Activated T-helper 17 cell treated with anti-CD3 and anti-CD28 coated beads, Interleukin-2, amount 50 U/mL, for 72 hours (primary cell): ENCODE data around the gene CLIP3. TPM values are rescaled to one million over a fixed set of nuclear protein-coding genes. Genes with fewer than 3 reads are reported as not detected.
A peak's percentile ranks its signal among the peaks of the same experiment; 100 is the strongest.

Experiments used
- ATAC-seq: fragments of 150-1000 bp; cut with Tn5 transposase; replicated peaks from 2 replicates; pipeline ENCODE4 v1.10.0; 2021; ENCODE audit warnings: mild to moderate bottlenecking, moderate library complexity
- H3K27ac Mint-ChIP-seq: one replicate; pipeline ENCODE4 v1.8.0; 2022; ENCODE audit warnings: mixed read lengths
- H3K27me3 Mint-ChIP-seq: one replicate; pipeline ENCODE4 v1.8.0; 2022; ENCODE audit warnings: mixed read lengths
- H3K36me3 Mint-ChIP-seq: one replicate; pipeline ENCODE4 v1.8.0; 2022; ENCODE audit warnings: low read depth, mild to moderate bottlenecking, mixed read lengths
- H3K4me1 Mint-ChIP-seq: one replicate; pipeline ENCODE4 v1.8.0; 2022; ENCODE audit warnings: mixed read lengths
- H3K4me3 Mint-ChIP-seq: one replicate; pipeline ENCODE4 v1.8.0; 2022; ENCODE audit warnings: mild to moderate bottlenecking, mixed read lengths
- H3K9me3 Mint-ChIP-seq: one replicate; pipeline ENCODE4 v1.8.0; 2022; ENCODE audit warnings: mixed read lengths
- total RNA-seq, 2 donors: library from RNA; stranded (reverse); gene quantifications; one replicate each; pipeline ENCODE4 v1.2.3, GENCODE V29; 2022

Gene CLIP3
- total RNA-seq, 2 donors from 2014 or later = 0.89 to 7.1 TPM

DNA sequence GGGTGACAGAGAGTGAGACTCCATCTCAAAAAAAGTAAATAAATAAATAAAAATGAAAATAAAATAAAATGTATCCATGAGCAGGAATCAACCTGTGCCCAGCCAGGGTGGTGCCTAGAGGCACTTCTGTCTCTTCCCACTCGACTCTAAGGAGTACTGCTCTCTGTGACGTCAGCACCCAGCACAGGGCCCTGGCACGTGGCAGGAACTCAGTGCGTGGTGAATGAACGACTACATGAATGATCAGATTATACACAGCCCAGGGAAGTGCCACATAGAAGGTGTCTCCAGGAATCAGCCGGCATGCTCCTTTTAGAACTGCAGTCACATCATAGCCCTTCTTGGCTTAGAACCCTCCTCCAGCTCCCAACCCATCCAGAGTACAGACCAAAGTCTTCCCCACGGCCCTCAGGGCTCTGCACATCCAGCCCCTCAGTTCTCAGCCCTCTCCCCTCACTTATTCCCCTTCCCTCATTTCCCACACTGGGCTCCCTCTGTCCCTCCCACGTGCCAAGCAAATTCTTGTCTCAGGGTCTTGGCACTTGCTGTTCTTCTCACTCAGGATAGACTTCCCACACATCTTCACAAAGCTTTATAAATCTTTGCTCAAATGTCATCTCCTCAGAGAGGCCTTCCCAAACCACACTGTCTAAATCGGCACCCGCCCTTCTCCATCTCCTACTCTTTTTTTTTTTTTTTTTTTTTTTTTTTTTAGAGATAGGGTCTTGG, 4.2 kb downstream of the CLIP3 start:
- Mint-ChIP-seq H3K27me3 (no peaks in the 10 kb centered on the region), H3K4me1 (peaks cover 5% of the 10 kb centered on the region), H3K4me3 (no peak overlapping the region), H3K36me3 (peaks cover 22% of the 10 kb centered on the region), H3K27ac (no peak overlapping the region), H3K9me3 (no peaks in the 10 kb centered on the region)
- ATAC-seq = no peak

GRCh38 chr19:36027696-36028095, 5.0 kb downstream of the CLIP3 start:
- peaks cover 5% of the 10 kb centered on the region for H3K4me1 Mint-ChIP-seq

DNA sequence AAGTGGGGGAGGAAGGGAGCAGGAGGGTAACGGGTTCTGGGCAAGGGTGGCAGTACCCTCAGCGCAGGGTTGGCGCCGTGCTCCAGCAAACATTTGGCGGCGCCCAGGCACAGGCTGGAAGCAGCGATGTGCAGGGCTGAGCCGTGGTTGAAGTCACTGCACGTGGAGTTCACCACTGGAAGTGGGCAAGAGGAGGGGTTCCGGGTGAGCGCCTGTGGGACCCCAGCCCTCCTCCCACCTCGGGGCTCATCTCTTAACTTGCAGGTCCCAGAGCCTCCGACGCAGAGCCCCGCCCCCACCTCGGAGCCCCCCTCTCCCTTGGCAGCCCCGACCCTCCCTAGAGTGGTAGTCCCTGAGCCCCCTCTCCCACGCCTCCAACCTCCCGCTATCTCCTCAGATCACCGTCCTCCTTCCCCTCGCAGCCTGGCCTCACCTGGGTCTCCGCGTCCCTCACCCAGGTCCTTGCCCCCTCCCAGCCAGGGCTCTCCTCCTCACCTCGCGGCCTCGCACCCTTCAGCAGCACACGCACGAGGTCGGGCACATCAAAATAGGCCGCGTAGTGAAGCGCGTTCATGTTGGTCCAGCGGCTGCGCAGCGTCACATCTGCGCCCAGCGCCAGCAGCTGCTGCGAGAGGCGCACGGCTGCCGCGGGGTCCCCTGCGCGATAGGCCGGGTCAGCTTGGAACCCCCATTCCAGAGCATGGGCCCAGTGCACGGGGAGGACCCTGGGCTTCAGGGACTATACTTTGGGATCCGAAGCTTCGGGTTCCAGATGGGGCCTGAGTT, 6.4 kb downstream of the CLIP3 start:
- peaks cover 5% of the 10 kb centered on the region for H3K4me1 Mint-ChIP-seq
- H3K36me3 Mint-ChIP-seq = peaks cover 29% of the 10 kb centered on the region
- no peak overlapping the region for H3K27ac Mint-ChIP-seq
- H3K9me3 Mint-ChIP-seq = no peaks in the 10 kb centered on the region
- no peaks in the 10 kb centered on the region for H3K27me3 Mint-ChIP-seq
- no peak for ATAC-seq
- no peak overlapping the region for H3K4me3 Mint-ChIP-seq

More at GRCh38 chr19:36027696-36028095, 5.0 kb downstream of the CLIP3 start:
- no peak overlapping the region for H3K27ac Mint-ChIP-seq
- H3K27me3 Mint-ChIP-seq = no peaks in the 10 kb centered on the region
- no peak for ATAC-seq
- H3K4me3 Mint-ChIP-seq = no peak overlapping the region
- peaks cover 28% of the 10 kb centered on the region for H3K36me3 Mint-ChIP-seq
- H3K9me3 Mint-ChIP-seq = no peaks in the 10 kb centered on the region

- H3K27me3 Mint-ChIP-seq = no peaks in the 10 kb centered on the region
- no peak overlapping the region for H3K27ac Mint-ChIP-seq
- no peak overlapping the region for H3K4me3 Mint-ChIP-seq
- peaks cover 5% of the 10 kb centered on the region for H3K4me1 Mint-ChIP-seq
- ATAC-seq = no peak
- H3K9me3 Mint-ChIP-seq = no peaks in the 10 kb centered on the region
- H3K36me3 Mint-ChIP-seq = peaks cover 34% of the 10 kb centered on the region
These were observed 7.1 kb downstream of the CLIP3 start for GRCh38 chr19:36025541-36025940.

GRCh38 chr19:36023432-36023831, 9.2 kb downstream of the CLIP3 start:
- Mint-ChIP-seq H3K36me3 (peaks cover 35% of the 10 kb centered on the region), H3K4me1 (peaks cover under 1% of the 10 kb centered on the region), H3K9me3 (no peaks in the 10 kb centered on the region), H3K27ac (no peak overlapping the region), H3K27me3 (no peaks in the 10 kb centered on the region), H3K4me3 (no peak overlapping the region)
- ATAC-seq = no peak

- Mint-ChIP-seq H3K36me3 (peaks cover 42% of the 10 kb centered on the region), H3K4me1 (peaks cover 16% of the 10 kb centered on the region), H3K4me3 (no peak overlapping the region), H3K9me3 (no peaks in the 10 kb centered on the region), H3K27me3 (no peaks in the 10 kb centered on the region), H3K27ac (no peak overlapping the region)
- no peak for ATAC-seq
These were observed 13.5 kb downstream of the CLIP3 start for GRCh38 chr19:36019061-36019670.

GRCh38 chr19:36014012-36014924, 18.4 kb downstream of the CLIP3 start, which contains the start of gene ALKBH6:
Gene ALKBH6 (minus strand): TSS chr19:36014213. CDS start chr19:36013397, 816 bp downstream.
- Mint-ChIP-seq H3K36me3 (peaks cover 16% of the 10 kb centered on the region), H3K9me3 (no peaks in the 10 kb centered on the region), H3K4me3 (peak within 1 kb of the TSS; percentile 98), H3K27me3 (no peaks in the 10 kb centered on the region), H3K27ac (peak within 1 kb of the TSS; percentile 97), H3K4me1 (peaks cover 35% of the 10 kb centered on the region)
- ATAC-seq = peak; percentile 97

DNA sequence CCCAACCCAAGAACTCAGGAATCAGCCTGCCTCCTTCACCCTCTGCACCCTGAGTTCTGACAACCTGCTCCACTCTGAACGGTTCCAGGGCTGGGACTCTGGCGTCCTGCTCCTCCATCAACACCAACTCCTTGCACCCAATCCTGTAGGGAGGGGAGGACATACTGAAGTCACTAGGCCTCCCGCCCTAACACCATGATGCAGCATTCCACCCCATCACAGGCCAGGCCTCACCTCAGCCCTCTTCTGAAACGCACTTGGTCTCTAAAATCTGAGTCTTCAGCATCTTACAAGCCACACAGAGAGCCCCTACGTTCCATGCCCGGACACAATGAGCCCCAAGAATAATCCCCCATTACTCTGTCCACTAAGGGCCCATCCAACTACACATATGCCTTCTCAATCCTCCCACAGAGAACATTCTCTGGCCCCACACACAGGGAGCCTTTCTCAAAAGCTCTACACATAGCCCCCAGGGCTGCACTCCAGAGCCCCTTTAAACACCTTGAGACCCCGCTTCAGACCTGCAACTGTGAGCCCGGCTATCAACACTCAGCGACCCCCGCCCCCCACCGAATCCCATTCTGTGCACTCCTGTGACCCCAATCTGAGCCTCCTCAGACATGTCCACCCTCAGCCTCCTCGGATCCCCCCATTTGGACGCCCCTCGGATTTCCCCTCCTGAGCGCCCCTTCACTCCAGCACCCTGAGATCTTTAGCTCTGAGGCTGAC, 19.2 kb downstream of the CLIP3 start:
- ATAC-seq = peak; percentile 0
- Mint-ChIP-seq H3K27me3 (no peaks in the 10 kb centered on the region), H3K9me3 (no peaks in the 10 kb centered on the region), H3K4me1 (peaks cover 35% of the 10 kb centered on the region), H3K27ac (peak overlapping the region; percentile 97), H3K4me3 (peak overlapping the region; percentile 98), H3K36me3 (peaks cover 15% of the 10 kb centered on the region)

- Mint-ChIP-seq H3K36me3 (peaks cover 10% of the 10 kb centered on the region), H3K4me1 (peaks cover 29% of the 10 kb centered on the region), H3K27ac (peak overlapping the region; percentile 70), H3K9me3 (no peaks in the 10 kb centered on the region), H3K4me3 (peak overlapping the region; percentile 72), H3K27me3 (no peaks in the 10 kb centered on the region)
- ATAC-seq = no peak
These were observed 22.3 kb downstream of the CLIP3 start for GRCh38 chr19:36010402-36010801.

DNA sequence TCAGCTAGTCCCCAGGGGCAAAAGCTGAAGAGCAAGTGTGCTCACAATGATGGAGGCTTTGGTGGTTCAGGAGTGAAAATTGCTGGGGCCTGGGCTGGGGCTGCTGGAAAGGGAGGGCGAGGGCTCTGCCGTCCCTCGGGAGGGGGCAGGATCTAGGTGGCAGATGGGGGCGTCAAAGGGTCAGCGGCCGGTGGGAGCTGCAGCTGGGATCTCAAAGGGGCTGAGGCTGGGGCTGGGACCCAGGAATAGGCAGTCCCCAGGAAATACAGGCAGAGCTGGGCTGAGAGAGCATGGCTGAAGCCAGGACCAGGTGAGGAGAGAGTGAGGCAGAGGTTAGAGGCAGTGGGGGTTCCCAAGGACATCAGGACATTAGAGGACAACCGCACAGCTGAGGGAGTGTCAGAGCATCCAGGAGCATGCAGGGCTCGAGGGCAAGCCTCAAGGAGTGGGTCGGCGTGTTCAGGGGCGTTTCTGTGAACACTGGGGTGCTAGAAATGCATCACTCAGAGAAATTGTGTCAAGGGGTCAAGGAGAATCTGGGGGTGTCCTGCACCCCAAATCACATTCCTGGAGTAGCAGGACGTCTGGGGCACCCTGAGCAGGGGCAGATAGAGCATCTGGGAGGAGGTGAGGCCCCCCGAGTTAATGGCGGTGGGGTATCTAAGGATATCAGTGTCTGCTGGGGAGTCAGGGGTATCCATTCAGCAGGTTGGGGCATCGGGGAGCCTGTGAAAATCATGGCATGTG, 22.9 kb downstream of the CLIP3 start:
- Mint-ChIP-seq H3K9me3 (no peaks in the 10 kb centered on the region), H3K36me3 (peaks cover 10% of the 10 kb centered on the region), H3K27me3 (no peaks in the 10 kb centered on the region), H3K4me1 (peaks cover 24% of the 10 kb centered on the region), H3K4me3 (peak overlapping the region; percentile 72), H3K27ac (peak overlapping the region; percentile 70)
- no peak for ATAC-seq

- peak overlapping the region; percentile 70 for H3K27ac Mint-ChIP-seq
- peak overlapping the region; percentile 72 for H3K4me3 Mint-ChIP-seq
- H3K9me3 Mint-ChIP-seq = no peaks in the 10 kb centered on the region
- H3K36me3 Mint-ChIP-seq = peaks cover 6% of the 10 kb centered on the region
- peak; percentile 25 for ATAC-seq
- H3K4me1 Mint-ChIP-seq = peaks cover 20% of the 10 kb centered on the region
- no peaks in the 10 kb centered on the region for H3K27me3 Mint-ChIP-seq
These were observed 23.5 kb downstream of the CLIP3 start for GRCh38 chr19:36009220-36009619.

DNA sequence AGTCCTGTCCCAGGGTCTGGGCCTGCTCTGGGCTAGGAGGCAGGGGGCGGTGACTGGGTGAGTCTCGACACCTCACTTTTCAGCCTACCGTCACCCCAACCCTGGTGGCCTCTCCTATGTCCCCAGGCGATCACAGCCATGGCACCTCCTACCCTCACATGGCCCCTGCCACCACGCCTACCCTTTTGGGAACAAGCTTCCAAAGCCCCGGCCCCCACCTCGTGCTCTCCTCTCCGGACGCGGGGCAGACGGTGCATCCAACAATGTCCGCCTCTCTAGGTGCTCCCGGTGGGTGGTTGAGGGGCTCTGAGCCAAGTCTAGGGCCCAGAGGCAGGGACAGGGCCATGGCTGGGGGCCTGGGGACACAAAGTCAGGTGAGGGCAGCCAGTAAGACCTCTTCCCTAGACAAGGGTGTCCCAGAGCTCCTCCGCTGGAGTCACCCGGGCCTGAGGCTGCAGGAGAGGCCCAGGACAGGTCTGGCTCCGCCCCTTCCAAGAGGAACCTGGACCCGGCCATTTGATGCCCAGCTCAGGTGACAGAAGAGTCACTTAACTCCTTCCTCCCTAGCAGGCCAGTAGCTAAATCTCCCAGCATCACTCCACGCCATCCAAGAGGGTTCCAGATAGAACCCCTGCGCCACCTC, 24.2 kb downstream of the CLIP3 start, which contains the start of gene SYNE4:
Gene SYNE4, minus strand, starts transcription at position 478 of the 643 bp plus-strand sequence. Its CDS starts 132 bp downstream, at position 346.
- Mint-ChIP-seq H3K4me3 (peak within 1 kb of the TSS; percentile 72), H3K9me3 (no peaks in the 10 kb centered on the region), H3K27me3 (no peaks in the 10 kb centered on the region), H3K36me3 (no peaks in the 10 kb centered on the region), H3K4me1 (peaks cover 14% of the 10 kb centered on the region), H3K27ac (peak within 1 kb of the TSS; percentile 70)
- no peak for ATAC-seq
